ENCODE results near the gene DLGAP1. TPM values are rescaled to one million over a fixed set of nuclear protein-coding genes. Genes with fewer than 3 reads are reported as not detected.

DLGAP1 gene
- total RNA-seq, 1 donor from 2014 or later, result 0.48 TPM

GRCh38 chr18:3960977-3961376, 494.1 kb downstream of the DLGAP1 start:
- ATAC-seq, result no peak
- no peak for DNase-seq (ENCODE audit: low spot score)

- no peak for DNase-seq (ENCODE audit: low spot score)
- no peak for ATAC-seq
These were observed 495.0 kb downstream of the DLGAP1 start for GRCh38 chr18:3960142-3960541.

DNA sequence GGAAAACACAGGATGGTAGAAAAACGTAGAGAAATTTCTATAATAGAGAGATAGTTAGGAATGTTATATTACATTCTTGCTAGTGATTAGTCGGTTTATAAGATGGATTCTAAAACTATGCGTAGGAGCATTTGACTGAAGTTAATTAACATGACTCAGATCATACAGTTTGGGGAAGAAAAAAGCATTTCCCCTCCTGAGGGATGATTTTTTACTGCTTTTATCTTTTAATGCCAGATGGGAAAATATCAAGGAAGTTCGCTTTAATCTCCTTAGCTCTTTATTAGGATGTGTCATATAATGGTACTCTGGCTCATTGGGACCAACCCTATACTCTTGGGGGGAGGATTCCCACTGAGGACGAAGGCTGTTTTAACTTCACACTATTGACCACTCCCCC, 503.1 kb downstream of the DLGAP1 start:
- ATAC-seq (no peak), DNase-seq (ENCODE audit: low spot score) (no peak)

DNA sequence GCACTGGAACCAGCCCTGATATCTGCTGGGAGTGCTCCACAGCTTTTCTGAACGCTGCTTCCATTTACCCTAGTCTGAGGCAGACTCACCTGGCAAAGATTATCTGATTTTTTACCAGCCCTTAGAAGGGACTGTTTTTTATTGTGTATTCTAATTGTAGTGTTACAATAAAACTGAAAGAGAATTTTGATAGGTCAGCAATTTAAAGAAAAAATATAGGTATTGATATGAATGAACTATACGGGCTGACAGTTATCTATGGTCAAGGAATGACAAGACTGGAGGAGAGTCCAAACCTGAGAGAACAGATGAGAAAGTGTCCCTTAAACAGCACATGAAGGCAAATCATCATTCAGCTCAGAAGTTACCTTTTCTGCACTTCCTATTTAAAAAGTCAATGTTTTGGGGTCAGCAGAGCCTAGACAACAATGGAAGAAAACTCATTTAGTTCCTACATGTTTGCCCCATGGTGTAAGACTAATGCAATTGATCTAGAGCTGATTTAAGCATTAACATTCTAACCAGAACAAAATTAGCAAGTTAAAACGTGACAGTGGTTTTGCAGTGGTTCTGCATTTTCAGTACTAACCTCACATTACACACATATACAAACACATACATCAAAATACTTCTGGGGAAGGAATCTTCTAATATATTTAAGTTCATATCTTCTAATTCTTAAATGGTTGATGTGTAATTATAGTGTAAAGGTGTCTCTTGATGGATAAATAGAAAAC, 504.3 kb downstream of the DLGAP1 start:
- ATAC-seq, result no peak
- DNase-seq (ENCODE audit: low spot score), result no peak

- DNase-seq (ENCODE audit: low spot score), result no peak
- no peak for ATAC-seq
These were observed 506.1 kb downstream of the DLGAP1 start for GRCh38 chr18:3948958-3949357.

DNA sequence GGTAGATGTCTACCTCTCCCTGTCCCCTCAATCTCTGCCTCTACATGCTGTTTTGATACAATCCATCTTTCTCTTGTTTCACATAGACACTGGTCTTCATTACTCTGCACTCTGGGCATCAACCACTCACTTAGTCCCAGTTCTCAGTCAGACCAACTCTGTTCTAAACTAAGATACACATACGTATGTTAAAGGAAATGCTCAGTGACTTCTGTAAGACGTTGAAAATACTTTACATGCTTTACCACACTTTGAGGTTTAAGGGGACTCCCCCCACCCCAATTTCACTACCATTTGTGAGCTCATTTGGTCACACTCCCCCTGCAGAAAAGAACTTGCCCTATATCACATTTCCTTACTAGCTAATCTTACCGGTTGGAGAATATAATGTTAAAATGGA, 507.7 kb downstream of the DLGAP1 start:
- no peak for DNase-seq (ENCODE audit: low spot score)
- no peak for ATAC-seq

DNA sequence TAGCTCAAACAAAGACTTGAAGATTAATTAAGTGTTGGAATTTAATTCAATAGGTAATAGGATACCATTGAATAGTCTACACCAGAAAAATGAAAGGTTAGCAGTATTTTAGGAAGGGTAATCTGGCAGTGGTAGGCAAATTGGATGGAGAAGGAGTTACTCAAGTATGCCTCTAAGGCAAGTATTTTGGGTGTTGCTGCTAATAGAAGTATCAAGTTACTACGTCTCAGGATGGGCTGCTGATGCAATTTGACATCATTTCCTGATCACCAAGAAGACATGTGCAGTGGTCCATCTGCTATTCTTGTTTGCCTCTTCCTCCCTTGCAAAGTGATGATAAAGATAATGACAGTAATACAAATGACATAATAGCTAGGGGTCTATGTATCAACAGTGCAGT, 519.8 kb downstream of the DLGAP1 start:
- ATAC-seq (no peak), DNase-seq (ENCODE audit: low spot score) (no peak)

DNA sequence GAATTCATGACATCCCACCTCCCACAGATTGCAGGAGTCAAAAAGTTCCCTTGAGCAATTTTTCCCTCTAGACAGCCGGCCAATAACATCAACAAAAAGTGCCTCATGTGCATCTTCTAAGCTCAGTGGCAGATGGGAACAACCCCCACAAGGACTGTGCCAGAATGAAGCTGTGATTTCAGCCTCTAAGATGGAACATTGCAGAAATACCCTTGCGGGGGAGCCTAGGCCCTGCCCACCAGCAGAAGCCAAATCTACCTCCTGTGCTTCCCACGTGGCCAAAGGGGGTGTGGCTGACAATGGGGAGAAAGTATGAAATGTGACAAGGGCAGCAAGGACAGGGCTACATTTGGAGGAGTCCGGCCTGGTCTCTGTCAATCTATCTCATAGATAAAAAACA, 522.8 kb downstream of the DLGAP1 start:
- no peak for DNase-seq (ENCODE audit: low spot score)
- no peak for ATAC-seq

- no peak for DNase-seq (ENCODE audit: low spot score)
- no peak for ATAC-seq
These were observed 523.5 kb downstream of the DLGAP1 start for GRCh38 chr18:3931542-3932112.

DNA sequence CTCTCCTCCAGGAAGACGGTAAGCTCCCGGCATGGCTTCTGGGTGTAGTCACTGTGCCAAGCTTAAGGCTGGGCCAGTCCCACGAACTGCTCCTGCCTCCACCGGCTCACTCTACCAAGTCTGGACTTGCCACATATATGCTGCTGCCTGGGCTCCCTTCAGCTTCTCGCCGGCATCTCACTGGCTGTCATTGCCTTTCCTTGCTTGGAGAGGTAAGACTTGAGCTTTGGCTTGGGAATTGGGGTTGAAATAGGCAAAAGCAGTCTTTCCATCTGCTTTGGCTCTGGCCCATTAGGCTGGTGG, 524.1 kb downstream of the DLGAP1 start:
- ATAC-seq, result no peak
- no peak for DNase-seq (ENCODE audit: low spot score)

- DNase-seq (ENCODE audit: low spot score) (no peak), ATAC-seq (no peak)
These were observed 524.7 kb downstream of the DLGAP1 start for GRCh38 chr18:3930126-3931012.

- ATAC-seq (no peak), DNase-seq (ENCODE audit: low spot score) (no peak)
These were observed 530.7 kb downstream of the DLGAP1 start for GRCh38 chr18:3924455-3924854.

DNA sequence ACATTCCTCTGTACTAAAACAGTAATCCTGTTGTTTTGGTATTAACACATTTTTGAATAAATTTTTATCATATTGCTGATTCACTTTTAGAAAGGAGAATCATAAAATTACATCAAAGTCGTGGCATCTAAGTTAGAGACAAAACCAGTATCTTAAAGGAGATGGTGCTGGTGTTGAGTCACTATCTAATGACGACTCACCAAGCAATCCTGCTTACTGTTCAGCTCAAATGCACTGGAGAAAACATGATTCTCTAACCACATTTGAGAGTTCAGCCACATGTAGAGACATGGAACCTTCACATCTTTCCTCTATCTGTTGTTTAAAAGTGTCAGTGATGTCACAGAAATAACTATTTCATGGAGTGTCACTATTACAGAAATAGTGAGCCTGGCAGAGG, 531.4 kb downstream of the DLGAP1 start:
- DNase-seq (ENCODE audit: low spot score) (no peak), ATAC-seq (no peak)

DNA sequence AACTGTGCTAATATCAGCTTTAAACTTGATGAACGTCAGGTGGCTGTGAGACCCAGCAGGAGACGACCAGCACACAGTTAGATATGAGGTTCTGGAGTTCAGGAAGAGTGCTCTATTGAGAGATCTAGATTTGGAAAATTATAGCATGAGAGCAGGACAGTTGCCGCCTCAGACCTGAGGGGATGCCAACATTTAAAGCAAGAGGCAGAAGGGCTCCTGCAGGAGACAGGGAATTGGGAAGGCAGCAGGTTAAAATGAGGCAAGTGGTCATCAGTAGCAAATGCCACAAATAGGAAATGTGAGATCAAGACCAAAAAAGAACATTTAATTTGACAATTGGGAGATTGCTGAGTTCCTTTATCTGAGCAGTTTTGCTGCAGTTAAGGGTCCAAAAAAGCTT, 533.3 kb downstream of the DLGAP1 start:
- no peak for ATAC-seq

DNA sequence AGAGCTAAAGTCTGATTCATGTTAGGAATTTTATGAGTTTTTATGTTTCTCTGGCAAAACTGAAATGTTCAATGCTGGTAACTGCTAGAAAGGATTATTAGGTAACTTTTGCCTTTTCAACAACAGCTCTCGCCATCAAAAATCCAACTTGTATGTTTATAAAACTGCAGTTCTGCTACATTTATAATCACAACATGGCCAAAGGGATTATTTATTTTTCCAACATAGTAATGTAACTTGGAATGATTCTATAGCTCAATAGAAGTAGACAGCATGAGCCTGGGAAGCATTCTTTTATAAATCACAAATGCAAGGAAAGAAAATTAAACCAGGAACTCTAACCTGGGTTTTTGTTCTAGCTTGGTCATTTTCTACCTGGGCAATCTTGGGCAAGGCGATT, 534.3 kb downstream of the DLGAP1 start:
- DNase-seq (ENCODE audit: low spot score), result no peak
- no peak for ATAC-seq

More for the DNA sequence above, 533.3 kb downstream of the DLGAP1 start:
- no peak for DNase-seq (ENCODE audit: low spot score)

DNA sequence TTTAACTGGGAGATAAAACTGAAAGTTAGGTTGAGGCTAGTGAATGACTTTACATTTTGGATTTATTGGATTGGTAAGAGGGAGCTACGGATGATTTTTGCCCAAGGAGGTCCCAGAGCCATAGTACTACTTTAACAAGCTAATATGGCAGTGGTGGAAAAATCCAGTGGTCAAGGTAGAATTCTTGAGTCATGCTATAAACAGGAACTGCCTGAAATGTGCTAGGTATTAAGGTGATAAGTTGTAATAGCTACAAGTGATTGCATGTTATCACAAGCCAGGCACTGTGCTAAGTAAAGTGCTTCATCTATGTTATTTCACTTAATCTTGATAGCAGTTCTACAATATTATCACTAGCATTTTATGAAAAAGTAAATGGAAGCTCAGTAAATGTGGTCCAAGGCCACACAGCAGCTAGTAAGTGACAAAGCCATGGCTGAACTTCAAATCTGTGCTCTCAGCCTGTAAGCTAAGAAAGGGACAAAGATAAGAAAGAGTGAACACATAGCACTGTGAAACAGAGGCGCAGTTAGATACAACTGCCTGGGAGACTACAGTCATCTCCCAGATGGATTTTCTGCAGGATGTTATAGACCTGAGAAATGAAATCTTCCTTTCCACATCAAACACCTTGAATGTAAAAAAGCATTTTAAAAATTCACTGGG, 535.6 kb downstream of the DLGAP1 start:
- DNase-seq (ENCODE audit: low spot score), result no peak
- ATAC-seq, result no peak

- DNase-seq (ENCODE audit: low spot score), result no peak
- no peak for ATAC-seq
These were observed 539.0 kb downstream of the DLGAP1 start for GRCh38 chr18:3916082-3916481.

DNA sequence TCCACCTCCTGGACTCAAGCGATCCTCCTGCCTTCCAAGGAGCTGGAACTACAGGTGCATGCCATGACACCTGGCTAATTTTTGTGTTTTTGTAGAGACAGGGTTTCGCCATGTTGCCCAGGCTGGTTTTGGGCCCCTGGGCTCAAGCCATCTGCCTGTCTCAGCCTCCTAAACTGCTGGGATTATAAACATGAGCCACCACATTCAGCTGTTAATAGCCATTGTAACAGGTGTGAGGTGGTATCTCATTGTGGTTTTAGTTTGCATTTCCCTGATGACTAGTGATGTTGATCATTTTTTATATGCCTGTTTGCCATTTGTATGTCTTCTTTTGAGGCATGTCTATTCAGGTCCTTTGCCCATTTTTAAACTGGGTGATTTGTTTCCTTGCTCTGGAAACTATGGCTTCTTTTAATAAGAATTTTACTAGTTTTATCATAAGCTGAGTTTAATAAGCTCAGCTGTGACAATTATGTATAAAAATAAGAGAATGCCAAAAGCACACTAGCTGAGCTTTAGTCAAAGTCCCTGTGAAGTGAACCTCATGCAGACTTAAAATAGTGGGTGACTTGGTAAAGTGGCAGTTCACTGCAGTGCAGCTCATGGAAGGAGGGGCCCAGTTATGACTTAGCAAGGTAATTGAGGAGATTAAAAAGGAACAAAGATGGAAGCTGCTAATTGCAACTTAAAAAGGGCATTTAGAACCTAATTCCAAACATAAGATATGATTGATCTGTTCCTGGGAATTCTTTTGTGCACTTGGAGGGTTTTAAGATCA, 540.1 kb downstream of the DLGAP1 start:
- ATAC-seq, result no peak

DNA sequence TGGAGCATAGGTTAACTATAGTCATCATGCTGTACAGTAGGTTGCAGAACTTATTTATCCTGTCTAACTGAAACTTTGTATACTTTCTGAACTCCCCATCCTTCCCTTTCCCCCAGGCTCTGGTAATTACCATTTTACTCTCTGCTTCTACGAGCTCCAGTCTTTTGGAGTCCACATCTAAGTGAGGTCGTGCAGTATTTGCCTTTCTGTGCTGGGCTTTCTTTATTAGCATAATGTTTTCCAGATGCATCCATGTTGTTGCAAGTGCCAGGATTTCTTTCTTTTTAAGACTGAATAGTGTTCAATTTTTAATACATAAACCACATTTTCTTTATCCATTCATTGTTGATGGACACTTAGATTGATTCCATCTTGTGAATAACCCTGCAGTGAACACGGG, 541.0 kb downstream of the DLGAP1 start:
- ATAC-seq, result no peak
- no peak for DNase-seq (ENCODE audit: low spot score)

More for the DNA sequence above, 540.1 kb downstream of the DLGAP1 start:
- no peak for DNase-seq (ENCODE audit: low spot score)

DNA sequence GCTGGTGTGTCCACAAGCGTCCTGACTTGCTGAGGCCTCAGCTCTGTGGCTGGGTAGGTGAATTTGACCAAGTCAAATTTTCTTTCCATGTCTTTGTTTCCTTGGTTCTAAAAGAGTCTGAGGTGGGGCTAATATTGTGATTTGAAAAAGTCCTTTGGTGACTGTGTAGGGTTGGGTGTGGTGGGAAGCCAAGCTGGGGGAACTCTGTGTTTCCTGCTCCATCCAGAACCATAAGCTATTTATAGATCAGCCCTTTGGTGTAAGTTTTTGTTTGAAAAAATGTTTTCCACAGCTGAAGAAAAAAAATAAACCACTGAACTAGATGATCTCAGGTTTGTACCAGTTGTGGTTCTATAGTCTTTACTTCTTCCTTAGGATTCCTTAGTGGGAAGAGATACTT, 542.4 kb downstream of the DLGAP1 start:
- DNase-seq (ENCODE audit: low spot score), result no peak
- ATAC-seq, result no peak

- ATAC-seq (no peak), DNase-seq (ENCODE audit: low spot score) (no peak)
These were observed 543.7 kb downstream of the DLGAP1 start for GRCh38 chr18:3911413-3911812.

Data from left lobe of liver (tissue), 2 donors.